H1 (cell line): ENCODE results near the gene MED31. TPM values are rescaled to one million over a fixed set of nuclear protein-coding genes. Genes with fewer than 3 reads are reported as not detected.

Source experiments
- CEBPB ChIP-seq: IDR thresholded peaks from 2 replicates; pipeline ENCODE4 v1.6.1; 2012; ENCODE audit warnings: low read depth, low read length
- CHD2 ChIP-seq: IDR thresholded peaks from 2 replicates; pipeline ENCODE4 v1.6.1; 2012; ENCODE audit warnings: low read length, improper control_type of control experiment
- CTBP2 ChIP-seq: IDR thresholded peaks from 2 replicates; pipeline ENCODE4 v1.7.0; 2011; ENCODE audit warnings: borderline replicate concordance, mild to moderate bottlenecking, moderate library complexity, mixed read lengths, low read length; ENCODE audit not compliant: insufficient read depth, insufficient read length
- FOSL1 ChIP-seq: IDR thresholded peaks from 2 replicates; pipeline ENCODE4 v1.6.1; 2011; ENCODE audit warnings: mild to moderate bottlenecking, low read depth, low read length, moderate library complexity; ENCODE audit not compliant: insufficient read depth
- HDAC6 ChIP-seq: IDR thresholded peaks from one replicate; pipeline ENCODE4 v1.7.1; 2012; ENCODE audit warnings: low read depth, mild to moderate bottlenecking, inconsistent platforms, low read length, moderate library complexity
- NANOG ChIP-seq: IDR thresholded peaks from 2 replicates; pipeline ENCODE4 v1.6.1; 2011; ENCODE audit warnings: low read length, low read depth, mild to moderate bottlenecking, inconsistent platforms; ENCODE audit not compliant: insufficient read depth, poor library complexity, severe bottlenecking
- POLR2AphosphoS5 ChIP-seq: IDR thresholded peaks from 2 replicates; pipeline ENCODE4 v1.6.1; 2011; ENCODE audit warnings: low read depth, low read length
- RNF2 ChIP-seq: fragments of 200-900, 300-1000 bp; sonication (generic); IDR thresholded peaks from 2 replicates; pipeline ENCODE4 v1.7.1; 2016; ENCODE audit warnings: borderline replicate concordance, low read depth, mild to moderate bottlenecking, antibody characterized with exemption, low read length; ENCODE audit not compliant: poor library complexity, severe bottlenecking; ENCODE audit errors: missing control alignments
- SIRT6 ChIP-seq: IDR thresholded peaks from one replicate; pipeline ENCODE4 v1.7.1; 2012; ENCODE audit warnings: low read length, inconsistent platforms
- SRF ChIP-seq: IDR thresholded peaks from 2 replicates; pipeline ENCODE4 v1.6.1; 2011; ENCODE audit warnings: mild to moderate bottlenecking, low read depth, low read length, moderate library complexity
- TAF7 ChIP-seq: optimal IDR thresholded peaks from 2 replicates; pipeline ENCODE3; 2011; ENCODE audit warnings: low read depth, mild to moderate bottlenecking, inconsistent platforms, low read length, moderate library complexity, borderline replicate concordance
- polyA plus RNA-seq, 7 experiments: library from polyadenylated mRNA; depleted of rRNA in 3 of 7; stranded (reverse) in 5 of 7; unstranded in 2 of 7; fragments of >200 nt in 5 of 7; fragments of 200-250 nt in 2 of 7; gene quantifications; 1 replicate in 5 of 7; 2 replicates in 1 of 7; 4 replicates in 1 of 7; pipeline versions ENCODE4 v1.2.1 to v1.2.3, GENCODE V29; 2011 to 2013; ENCODE audit warnings: missing spikeins in 2 of 7, mixed read lengths in 2 of 7
- total RNA-seq: library from RNA; stranded (reverse); fragmentation: NEBNext Ultra II Directional; extraction: Animal tissue kit (Norgen Biotek cat#: 25700); gene quantifications from 2 replicates; pipeline ENCODE4 v1.2.1, GENCODE V29; 2021
- TF ChIP-seq, protein P1 (sequence below): fragments of 300-600 bp; sonication (generic); IDR thresholded peaks from 2 replicates; pipeline ENCODE4 v1.7.1; 2012; ENCODE audit warnings: low read length, moderate library complexity, mild to moderate bottlenecking, inconsistent platforms; ENCODE audit not compliant: insufficient replicate concordance

The MED31 gene
- total and polyA plus RNA-seq, 2 of the 8 experiments (the other 6 are each of a cell fraction or from before 2014, with no cell fraction given), result 4.6 to 12.3 TPM

DNA sequence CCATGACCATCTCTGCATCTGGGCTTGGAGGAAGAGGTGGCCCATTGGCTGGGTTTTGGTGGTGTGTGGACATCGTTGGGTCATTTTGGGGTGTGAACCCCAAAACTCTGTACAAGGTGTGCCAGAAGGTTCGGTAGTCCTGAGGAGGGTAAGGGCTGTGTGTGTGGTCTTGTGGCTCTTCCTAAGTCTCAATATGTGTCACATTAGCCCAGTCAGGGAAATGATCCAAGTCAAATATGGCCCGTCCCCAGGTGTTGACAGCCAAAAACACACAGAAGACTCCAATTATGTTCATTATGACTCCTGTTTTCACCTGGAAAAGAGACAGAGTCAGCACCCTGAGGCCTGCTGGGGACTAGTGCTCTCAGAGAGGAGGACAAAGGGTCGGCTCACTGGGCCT, 34.6 kb upstream of the MED31 start (continued):
- TF ChIP-seq, protein P1, sequence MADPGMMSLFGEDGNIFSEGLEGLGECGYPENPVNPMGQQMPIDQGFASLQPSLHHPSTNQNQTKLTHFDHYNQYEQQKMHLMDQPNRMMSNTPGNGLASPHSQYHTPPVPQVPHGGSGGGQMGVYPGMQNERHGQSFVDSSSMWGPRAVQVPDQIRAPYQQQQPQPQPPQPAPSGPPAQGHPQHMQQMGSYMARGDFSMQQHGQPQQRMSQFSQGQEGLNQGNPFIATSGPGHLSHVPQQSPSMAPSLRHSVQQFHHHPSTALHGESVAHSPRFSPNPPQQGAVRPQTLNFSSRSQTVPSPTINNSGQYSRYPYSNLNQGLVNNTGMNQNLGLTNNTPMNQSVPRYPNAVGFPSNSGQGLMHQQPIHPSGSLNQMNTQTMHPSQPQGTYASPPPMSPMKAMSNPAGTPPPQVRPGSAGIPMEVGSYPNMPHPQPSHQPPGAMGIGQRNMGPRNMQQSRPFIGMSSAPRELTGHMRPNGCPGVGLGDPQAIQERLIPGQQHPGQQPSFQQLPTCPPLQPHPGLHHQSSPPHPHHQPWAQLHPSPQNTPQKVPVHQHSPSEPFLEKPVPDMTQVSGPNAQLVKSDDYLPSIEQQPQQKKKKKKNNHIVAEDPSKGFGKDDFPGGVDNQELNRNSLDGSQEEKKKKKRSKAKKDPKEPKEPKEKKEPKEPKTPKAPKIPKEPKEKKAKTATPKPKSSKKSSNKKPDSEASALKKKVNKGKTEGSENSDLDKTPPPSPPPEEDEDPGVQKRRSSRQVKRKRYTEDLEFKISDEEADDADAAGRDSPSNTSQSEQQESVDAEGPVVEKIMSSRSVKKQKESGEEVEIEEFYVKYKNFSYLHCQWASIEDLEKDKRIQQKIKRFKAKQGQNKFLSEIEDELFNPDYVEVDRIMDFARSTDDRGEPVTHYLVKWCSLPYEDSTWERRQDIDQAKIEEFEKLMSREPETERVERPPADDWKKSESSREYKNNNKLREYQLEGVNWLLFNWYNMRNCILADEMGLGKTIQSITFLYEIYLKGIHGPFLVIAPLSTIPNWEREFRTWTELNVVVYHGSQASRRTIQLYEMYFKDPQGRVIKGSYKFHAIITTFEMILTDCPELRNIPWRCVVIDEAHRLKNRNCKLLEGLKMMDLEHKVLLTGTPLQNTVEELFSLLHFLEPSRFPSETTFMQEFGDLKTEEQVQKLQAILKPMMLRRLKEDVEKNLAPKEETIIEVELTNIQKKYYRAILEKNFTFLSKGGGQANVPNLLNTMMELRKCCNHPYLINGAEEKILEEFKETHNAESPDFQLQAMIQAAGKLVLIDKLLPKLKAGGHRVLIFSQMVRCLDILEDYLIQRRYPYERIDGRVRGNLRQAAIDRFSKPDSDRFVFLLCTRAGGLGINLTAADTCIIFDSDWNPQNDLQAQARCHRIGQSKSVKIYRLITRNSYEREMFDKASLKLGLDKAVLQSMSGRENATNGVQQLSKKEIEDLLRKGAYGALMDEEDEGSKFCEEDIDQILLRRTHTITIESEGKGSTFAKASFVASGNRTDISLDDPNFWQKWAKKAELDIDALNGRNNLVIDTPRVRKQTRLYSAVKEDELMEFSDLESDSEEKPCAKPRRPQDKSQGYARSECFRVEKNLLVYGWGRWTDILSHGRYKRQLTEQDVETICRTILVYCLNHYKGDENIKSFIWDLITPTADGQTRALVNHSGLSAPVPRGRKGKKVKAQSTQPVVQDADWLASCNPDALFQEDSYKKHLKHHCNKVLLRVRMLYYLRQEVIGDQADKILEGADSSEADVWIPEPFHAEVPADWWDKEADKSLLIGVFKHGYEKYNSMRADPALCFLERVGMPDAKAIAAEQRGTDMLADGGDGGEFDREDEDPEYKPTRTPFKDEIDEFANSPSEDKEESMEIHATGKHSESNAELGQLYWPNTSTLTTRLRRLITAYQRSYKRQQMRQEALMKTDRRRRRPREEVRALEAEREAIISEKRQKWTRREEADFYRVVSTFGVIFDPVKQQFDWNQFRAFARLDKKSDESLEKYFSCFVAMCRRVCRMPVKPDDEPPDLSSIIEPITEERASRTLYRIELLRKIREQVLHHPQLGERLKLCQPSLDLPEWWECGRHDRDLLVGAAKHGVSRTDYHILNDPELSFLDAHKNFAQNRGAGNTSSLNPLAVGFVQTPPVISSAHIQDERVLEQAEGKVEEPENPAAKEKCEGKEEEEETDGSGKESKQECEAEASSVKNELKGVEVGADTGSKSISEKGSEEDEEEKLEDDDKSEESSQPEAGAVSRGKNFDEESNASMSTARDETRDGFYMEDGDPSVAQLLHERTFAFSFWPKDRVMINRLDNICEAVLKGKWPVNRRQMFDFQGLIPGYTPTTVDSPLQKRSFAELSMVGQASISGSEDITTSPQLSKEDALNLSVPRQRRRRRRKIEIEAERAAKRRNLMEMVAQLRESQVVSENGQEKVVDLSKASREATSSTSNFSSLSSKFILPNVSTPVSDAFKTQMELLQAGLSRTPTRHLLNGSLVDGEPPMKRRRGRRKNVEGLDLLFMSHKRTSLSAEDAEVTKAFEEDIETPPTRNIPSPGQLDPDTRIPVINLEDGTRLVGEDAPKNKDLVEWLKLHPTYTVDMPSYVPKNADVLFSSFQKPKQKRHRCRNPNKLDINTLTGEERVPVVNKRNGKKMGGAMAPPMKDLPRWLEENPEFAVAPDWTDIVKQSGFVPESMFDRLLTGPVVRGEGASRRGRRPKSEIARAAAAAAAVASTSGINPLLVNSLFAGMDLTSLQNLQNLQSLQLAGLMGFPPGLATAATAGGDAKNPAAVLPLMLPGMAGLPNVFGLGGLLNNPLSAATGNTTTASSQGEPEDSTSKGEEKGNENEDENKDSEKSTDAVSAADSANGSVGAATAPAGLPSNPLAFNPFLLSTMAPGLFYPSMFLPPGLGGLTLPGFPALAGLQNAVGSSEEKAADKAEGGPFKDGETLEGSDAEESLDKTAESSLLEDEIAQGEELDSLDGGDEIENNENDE, result no peak
- TF ChIP-seq POLR2AphosphoS5 (no peak), HDAC6 (no peak), NANOG (no peak), TAF7 (no peak), SIRT6 (no peak), SRF (no peak), CTBP2 (no peak), FOSL1 (no peak), CEBPB (no peak), RNF2 (no peak), CHD2 (no peak)
